ENCODE data around the gene FRMD5.
A peak's percentile ranks its signal among the peaks of the same experiment; 100 is the strongest.

FRMD5 gene

DNA sequence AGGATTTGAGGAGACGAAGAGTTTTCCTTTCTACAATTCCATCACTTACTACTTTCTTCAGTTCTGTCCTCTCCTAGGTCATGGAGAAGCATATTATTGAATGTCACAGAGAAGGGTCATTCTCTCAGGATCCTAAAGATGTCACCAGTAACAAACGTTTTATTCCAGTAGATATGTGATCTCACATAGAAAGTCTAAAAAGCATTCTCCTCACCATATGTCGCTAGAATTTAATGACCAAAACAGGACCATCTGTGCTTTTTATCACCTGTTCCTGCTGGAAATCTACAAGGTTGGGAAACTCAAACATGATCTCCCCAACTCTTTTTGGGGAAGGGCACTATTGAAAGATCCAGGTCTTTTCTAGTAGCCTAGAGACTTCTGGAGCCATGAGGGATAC, 24.0 kb upstream of the FRMD5 start:
- TF ChIP-seq, protein P1, sequence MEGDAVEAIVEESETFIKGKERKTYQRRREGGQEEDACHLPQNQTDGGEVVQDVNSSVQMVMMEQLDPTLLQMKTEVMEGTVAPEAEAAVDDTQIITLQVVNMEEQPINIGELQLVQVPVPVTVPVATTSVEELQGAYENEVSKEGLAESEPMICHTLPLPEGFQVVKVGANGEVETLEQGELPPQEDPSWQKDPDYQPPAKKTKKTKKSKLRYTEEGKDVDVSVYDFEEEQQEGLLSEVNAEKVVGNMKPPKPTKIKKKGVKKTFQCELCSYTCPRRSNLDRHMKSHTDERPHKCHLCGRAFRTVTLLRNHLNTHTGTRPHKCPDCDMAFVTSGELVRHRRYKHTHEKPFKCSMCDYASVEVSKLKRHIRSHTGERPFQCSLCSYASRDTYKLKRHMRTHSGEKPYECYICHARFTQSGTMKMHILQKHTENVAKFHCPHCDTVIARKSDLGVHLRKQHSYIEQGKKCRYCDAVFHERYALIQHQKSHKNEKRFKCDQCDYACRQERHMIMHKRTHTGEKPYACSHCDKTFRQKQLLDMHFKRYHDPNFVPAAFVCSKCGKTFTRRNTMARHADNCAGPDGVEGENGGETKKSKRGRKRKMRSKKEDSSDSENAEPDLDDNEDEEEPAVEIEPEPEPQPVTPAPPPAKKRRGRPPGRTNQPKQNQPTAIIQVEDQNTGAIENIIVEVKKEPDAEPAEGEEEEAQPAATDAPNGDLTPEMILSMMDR (IDR thresholded peaks at IDR 0.05; ENCODE audit: low read depth, low read length, missing control alignments), result no peak
- no peak for DNase-seq (ENCODE audit: extremely low read depth, low read depth)
- H3K4me3 ChIP-seq (replicated peaks; ENCODE audit: low read depth, low read length), result no peak overlapping the region

DNA sequence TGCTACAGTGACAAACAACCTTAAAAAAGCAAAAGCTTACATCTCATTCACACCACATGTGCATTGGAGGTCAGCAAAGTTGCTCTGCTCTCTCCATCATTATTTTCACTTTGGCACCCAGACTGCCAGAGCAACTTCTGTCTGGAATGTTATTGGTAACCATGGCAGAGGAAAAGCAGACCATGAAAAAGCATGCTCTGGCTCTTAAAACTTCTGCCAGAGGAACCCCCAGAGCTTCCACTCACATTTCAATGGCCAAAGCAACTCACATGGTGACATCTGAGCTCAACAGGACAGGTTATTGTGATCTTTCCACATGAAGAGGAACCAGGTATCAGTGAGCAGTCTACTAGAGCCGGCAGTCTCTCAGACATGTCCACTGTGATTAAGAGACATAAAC, 21.9 kb upstream of the FRMD5 start:
- TF ChIP-seq, protein P1 (IDR thresholded peaks at IDR 0.05; ENCODE audit: low read depth, low read length, missing control alignments), result no peak
- no peak for DNase-seq (ENCODE audit: extremely low read depth, low read depth)

DNA sequence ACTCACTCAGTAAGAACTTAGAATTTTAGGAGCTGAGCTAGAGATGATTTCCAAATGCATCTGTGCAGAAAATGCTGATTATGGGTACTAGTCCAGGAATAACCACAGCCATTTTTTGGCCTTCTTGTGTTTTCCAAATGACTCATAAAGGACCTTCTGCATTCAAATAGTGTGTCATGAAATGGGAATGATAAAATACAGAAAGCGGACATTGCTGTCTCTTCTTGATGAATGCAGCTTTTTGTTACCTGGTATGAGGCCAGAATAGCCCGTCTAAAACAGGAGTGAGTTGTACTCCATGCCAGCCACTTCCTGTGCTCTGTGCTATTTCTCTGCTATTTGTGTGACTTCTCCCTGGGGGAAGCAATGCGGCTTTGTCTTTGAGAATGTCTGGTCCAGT, 20.5 kb upstream of the FRMD5 start:
- TF ChIP-seq, protein P1 (IDR thresholded peaks at IDR 0.05; ENCODE audit: low read depth, low read length, missing control alignments), result no peak
- no peak overlapping the region for H3K4me3 ChIP-seq (replicated peaks; ENCODE audit: low read depth, low read length)
- peak; percentile 33 for DNase-seq (ENCODE audit: extremely low read depth, low read depth)

More for the DNA sequence above, 21.9 kb upstream of the FRMD5 start:
- H3K4me3 ChIP-seq (replicated peaks; ENCODE audit: low read depth, low read length), result no peak overlapping the region

DNA sequence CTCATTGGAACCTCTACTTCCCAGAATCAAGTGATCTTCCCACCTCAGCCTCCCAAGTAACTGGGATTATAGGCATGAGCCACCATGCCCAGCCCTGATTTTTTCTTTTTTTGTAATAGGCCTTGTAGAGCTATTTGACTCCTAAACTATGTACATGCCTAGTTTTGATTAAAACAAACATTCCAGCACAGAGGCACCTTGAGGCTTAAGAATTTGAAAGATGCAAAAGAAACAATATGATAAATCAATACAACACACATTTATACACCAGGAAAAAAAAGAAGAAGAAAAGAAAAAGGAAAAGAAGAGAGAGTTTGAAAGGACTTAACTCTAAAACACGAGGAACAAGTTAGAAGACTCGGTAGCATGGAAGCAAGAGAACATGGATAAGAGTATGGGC, 13.9 kb upstream of the FRMD5 start:
- DNase-seq (ENCODE audit: extremely low read depth, low read depth), result no peak
- H3K4me3 ChIP-seq (replicated peaks; ENCODE audit: low read depth, low read length), result no peak overlapping the region
- TF ChIP-seq, protein P1 (IDR thresholded peaks at IDR 0.05; ENCODE audit: low read depth, low read length, missing control alignments), result no peak

DNA sequence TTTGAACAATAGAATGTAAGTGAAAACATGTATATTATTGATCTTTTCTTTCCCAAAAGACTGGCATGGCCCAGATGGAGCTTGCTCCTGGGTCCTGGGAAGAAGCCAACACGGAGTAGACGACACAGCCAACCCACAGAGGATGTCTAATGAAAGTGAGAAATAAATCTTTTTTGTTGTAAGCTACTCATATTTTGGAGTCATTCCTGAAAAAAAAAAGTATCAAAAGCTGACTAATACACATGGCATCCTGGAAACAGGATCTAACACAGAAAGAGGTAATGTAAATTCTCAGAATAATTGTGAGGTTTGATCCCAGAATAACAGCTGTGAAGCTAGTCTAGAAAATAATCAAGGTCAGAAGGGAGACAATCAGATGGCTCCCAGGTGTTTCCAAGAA, 12.6 kb upstream of the FRMD5 start:
- TF ChIP-seq, protein P1 (IDR thresholded peaks at IDR 0.05; ENCODE audit: low read depth, low read length, missing control alignments), result no peak
- no peak overlapping the region for H3K4me3 ChIP-seq (replicated peaks; ENCODE audit: low read depth, low read length)
- DNase-seq (ENCODE audit: extremely low read depth, low read depth), result no peak

DNA sequence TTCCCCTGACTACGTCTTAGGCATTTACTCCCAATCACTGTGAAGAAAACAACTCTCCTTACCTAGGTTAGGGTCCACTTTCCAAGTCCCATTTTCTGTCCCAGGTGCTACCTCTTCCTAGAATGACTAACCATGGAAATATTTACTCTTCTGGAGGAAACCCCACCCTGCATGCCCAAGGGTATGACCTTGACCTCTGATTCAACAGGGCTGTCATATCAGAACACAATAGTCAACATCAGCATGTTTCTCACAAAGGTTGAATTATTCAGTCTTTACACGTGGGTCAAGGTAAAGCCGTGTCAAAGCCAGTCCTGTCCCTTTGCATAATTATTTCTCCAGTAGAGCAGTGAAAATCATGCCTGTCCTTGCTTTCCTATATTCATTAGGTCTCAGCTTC, 4.3 kb upstream of the FRMD5 start:
- no peak for DNase-seq (ENCODE audit: extremely low read depth, low read depth)
- no peak overlapping the region for H3K4me3 ChIP-seq (replicated peaks; ENCODE audit: low read depth, low read length)
- TF ChIP-seq, protein P1 (IDR thresholded peaks at IDR 0.05; ENCODE audit: low read depth, low read length, missing control alignments), result no peak
